ENCODE results near the gene DCLRE1A. TPM values are rescaled to one million over a fixed set of nuclear protein-coding genes. Genes with fewer than 3 reads are reported as not detected.
"Not testable (repeated sequence)": the region's sequence is repeated elsewhere in the genome, so short reads cannot be mapped to it uniquely, and the experiment has no call there.

Gene DCLRE1A
- total and polyA plus RNA-seq, 4 experiments from 2014 or later = 3.3 to 5.3 (median 4.6) TPM

GRCh38 chr10:113843972-113844485 is 9.9 kb downstream of the DCLRE1A start:
- Histone ChIP-seq H3K9me3 (ENCODE audit: control insufficient read depth in 1 of 2, low read length in 2 of 2) (no peaks in the 10 kb centered on the region), H3K4me3 (ENCODE audit: low read length in 2 of 2) (no peak overlapping the region), H3K27ac (ENCODE audit: low read depth, low read length) (no peak overlapping the region), H3K36me3 (ENCODE audit: insufficient read depth, low read length) (no peaks in the 10 kb centered on the region), H3K27me3 (ENCODE audit: insufficient read depth, low read length) (no peaks in the 10 kb centered on the region), H3K4me1 (ENCODE audit: insufficient read depth, low read length) (no peaks in the 10 kb centered on the region)
- peaks cover 23 to 32% of the 10 kb centered on the region in 2 donors for H3K36me3 Mint-ChIP-seq
- peaks cover 4 to 11% (median 8%) of the 10 kb centered on the region in 4 donors for H3K4me1 Mint-ChIP-seq
- H3K9me3 Mint-ChIP-seq = no peaks in the 10 kb centered on the region
- intact Hi-C loops (cut with micrococcal nuclease) = no loop called here
- ChIA-PET POLR2A (ENCODE audit: partially characterized antibody) (interaction anchor here (1.5 kb wide), 1 partner anchor 10 kb away, joined by 6 read pairs; the partner anchor contains the start of genes DCLRE1A and NHLRC2), CTCF (ENCODE audit: partially characterized antibody) (no interaction called here)
- H3K4me3 Mint-ChIP-seq = no peak overlapping the region
- H3K27ac Mint-ChIP-seq = no peak overlapping the region
- no peaks in the 10 kb centered on the region for H3K27me3 Mint-ChIP-seq
- DNase-seq = no peak

DNA sequence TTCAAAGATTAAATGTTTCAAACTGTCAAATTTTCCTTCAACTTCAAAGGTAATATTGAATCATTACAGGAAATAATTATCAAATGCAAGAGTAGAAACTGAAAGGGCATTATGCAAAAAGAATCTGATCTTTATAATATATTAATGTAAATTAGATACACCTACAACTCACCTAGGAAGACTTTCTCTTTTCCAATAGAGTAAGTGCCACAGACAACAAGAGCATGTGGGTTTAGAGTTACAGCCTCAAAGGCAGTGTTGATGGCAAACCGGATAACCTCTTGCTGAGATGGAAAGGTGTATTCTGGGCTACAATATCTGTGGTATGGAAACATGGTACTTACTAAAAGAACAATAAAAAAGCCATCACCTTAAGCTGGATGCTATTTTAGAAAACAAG is 11.7 kb downstream of the DCLRE1A start:
- no peaks in the 10 kb centered on the region for H3K9me3 ChIP-seq (ENCODE audit: control insufficient read depth in 1 of 2, low read length in 2 of 2)
- no peaks in the 10 kb centered on the region for H3K4me1 ChIP-seq (ENCODE audit: insufficient read depth, low read length)
- Mint-ChIP-seq H3K27me3 (no peaks in the 10 kb centered on the region), H3K36me3 (peaks cover 27 to 31% of the 10 kb centered on the region in 2 donors), H3K4me3 (no peak overlapping the region), H3K27ac (no peak overlapping the region), H3K9me3 (no peaks in the 10 kb centered on the region), H3K4me1 (peaks cover 0 to 4% (median under 1%) of the 10 kb centered on the region in 4 donors)
- ChIA-PET CTCF (ENCODE audit: partially characterized antibody) (no interaction called here), POLR2A (ENCODE audit: partially characterized antibody) (no interaction called here)
- no peak overlapping the region for H3K27ac ChIP-seq (ENCODE audit: low read depth, low read length)
- intact Hi-C loops (cut with micrococcal nuclease) = no loop called here
- no peaks in the 10 kb centered on the region for H3K36me3 ChIP-seq (ENCODE audit: insufficient read depth, low read length)
- no peak overlapping the region for H3K4me3 ChIP-seq (ENCODE audit: low read length in 2 of 2)
- H3K27me3 ChIP-seq (ENCODE audit: insufficient read depth, low read length) = no peaks in the 10 kb centered on the region
- DNase-seq = no peak

DNA sequence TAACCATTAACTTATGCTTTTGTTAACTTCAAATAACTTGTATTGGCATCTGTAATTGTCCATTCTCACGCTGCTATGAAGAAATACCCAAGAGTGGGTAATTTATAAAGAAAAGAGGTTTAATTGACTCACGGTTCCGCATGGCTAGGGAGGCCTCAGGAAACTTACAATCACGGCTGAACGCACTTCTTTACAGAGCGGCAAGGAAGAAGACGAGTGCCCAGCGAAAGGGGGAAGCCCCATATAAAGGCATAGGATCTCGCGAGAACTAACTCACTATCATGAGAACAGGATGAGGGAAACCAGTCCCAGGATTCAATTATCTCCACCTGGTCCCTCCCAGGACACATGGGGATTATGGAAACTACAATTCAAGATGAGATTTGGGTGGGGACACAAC is 25.3 kb downstream of the DCLRE1A start:
- H3K9me3 Mint-ChIP-seq; CTCF ChIA-PET (ENCODE audit: partially characterized antibody); H3K27me3 Mint-ChIP-seq; H3K4me3 ChIP-seq (ENCODE audit: low read length in 2 of 2); H3K27ac ChIP-seq (ENCODE audit: low read depth, low read length); DNase-seq; H3K9me3 ChIP-seq (ENCODE audit: control insufficient read depth in 1 of 2, low read length in 2 of 2); H3K4me1 ChIP-seq (ENCODE audit: insufficient read depth, low read length); H3K27ac Mint-ChIP-seq; H3K4me3 Mint-ChIP-seq; H3K36me3 Mint-ChIP-seq; POLR2A ChIA-PET (ENCODE audit: partially characterized antibody); H3K27me3 ChIP-seq (ENCODE audit: insufficient read depth, low read length); H3K4me1 Mint-ChIP-seq; H3K36me3 ChIP-seq (ENCODE audit: insufficient read depth, low read length); intact Hi-C loops (cut with micrococcal nuclease): not testable (repeated sequence)

DNA sequence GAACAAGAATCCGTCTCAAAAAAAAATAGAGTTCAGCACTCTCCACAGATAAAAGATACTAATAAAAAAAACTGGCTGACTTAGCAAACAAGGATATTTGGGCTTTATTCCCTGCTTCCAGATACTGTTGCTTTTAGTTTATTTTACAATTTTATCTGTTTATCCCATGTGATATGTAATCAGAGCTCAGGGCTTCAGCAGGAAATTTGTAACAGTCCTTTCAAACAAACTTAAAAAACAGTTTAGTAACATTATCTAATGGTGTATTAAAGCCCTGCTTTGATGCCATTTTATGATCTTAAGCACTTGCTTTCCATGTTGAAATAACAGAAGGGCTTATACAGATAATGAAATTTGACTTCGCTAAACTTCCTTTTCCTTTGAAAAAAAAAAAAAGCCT is 28.1 kb downstream of the DCLRE1A start:
- intact Hi-C loops (cut with micrococcal nuclease) = no loop called here
- no peaks in the 10 kb centered on the region for H3K4me1 ChIP-seq (ENCODE audit: insufficient read depth, low read length)
- no peaks in the 10 kb centered on the region for H3K9me3 ChIP-seq (ENCODE audit: control insufficient read depth in 1 of 2, low read length in 2 of 2)
- ChIA-PET POLR2A (ENCODE audit: partially characterized antibody) (no interaction called here), CTCF (ENCODE audit: partially characterized antibody) (no interaction called here)
- H3K36me3 ChIP-seq (ENCODE audit: insufficient read depth, low read length) = no peaks in the 10 kb centered on the region
- Mint-ChIP-seq H3K4me3 (no peak overlapping the region), H3K27me3 (peaks cover 4 to 7% of the 10 kb centered on the region in 2 donors), H3K27ac (no peak overlapping the region), H3K9me3 (no peaks in the 10 kb centered on the region), H3K36me3 (no peaks in the 10 kb centered on the region), H3K4me1 (no peaks in the 10 kb centered on the region)
- H3K4me3 ChIP-seq (ENCODE audit: low read length in 2 of 2) = no peak overlapping the region
- no peak overlapping the region for H3K27ac ChIP-seq (ENCODE audit: low read depth, low read length)
- DNase-seq = no peak
- no peaks in the 10 kb centered on the region for H3K27me3 ChIP-seq (ENCODE audit: insufficient read depth, low read length)

GRCh38 chr10:113823389-113823788 is 30.5 kb downstream of the DCLRE1A start:
- H3K27me3 Mint-ChIP-seq = peaks cover 4% of the 10 kb centered on the region in 2 donors

GRCh38 chr10:113822174-113822573 is 31.7 kb downstream of the DCLRE1A start:
- no peak for DNase-seq
- H3K36me3 Mint-ChIP-seq = no peaks in the 10 kb centered on the region
- Histone ChIP-seq H3K4me1 (ENCODE audit: insufficient read depth, low read length) (no peaks in the 10 kb centered on the region), H3K9me3 (ENCODE audit: control insufficient read depth in 1 of 2, low read length in 2 of 2) (no peaks in the 10 kb centered on the region), H3K36me3 (ENCODE audit: insufficient read depth, low read length) (no peaks in the 10 kb centered on the region), H3K27ac (ENCODE audit: low read depth, low read length) (no peak overlapping the region), H3K27me3 (ENCODE audit: insufficient read depth, low read length) (no peaks in the 10 kb centered on the region), H3K4me3 (ENCODE audit: low read length in 2 of 2) (no peak overlapping the region)
- CTCF ChIA-PET (ENCODE audit: partially characterized antibody) = interaction anchor here (1.2 to 1.5 kb wide), 2 partner anchors 12 to 118 kb away, joined by 3 read pairs; no protein-coding TSS in a partner anchor
- POLR2A ChIA-PET (ENCODE audit: partially characterized antibody) = no interaction called here
- intact Hi-C loops (cut with micrococcal nuclease) = no loop called here
- no peaks in the 10 kb centered on the region for H3K4me1 Mint-ChIP-seq
- no peak overlapping the region for H3K4me3 Mint-ChIP-seq
- no peak overlapping the region for H3K27ac Mint-ChIP-seq
- peaks cover 4% of the 10 kb centered on the region in 2 donors for H3K27me3 Mint-ChIP-seq
- H3K9me3 Mint-ChIP-seq = peaks cover 0 to 2% (median 0%) of the 10 kb centered on the region in 8 donors

More at GRCh38 chr10:113823389-113823788, 30.5 kb downstream of the DCLRE1A start:
- DNase-seq = no peak
- Mint-ChIP-seq H3K27ac (no peak overlapping the region), H3K36me3 (no peaks in the 10 kb centered on the region), H3K4me3 (no peak overlapping the region), H3K9me3 (no peaks in the 10 kb centered on the region), H3K4me1 (no peaks in the 10 kb centered on the region)
- Histone ChIP-seq H3K4me1 (ENCODE audit: insufficient read depth, low read length) (no peaks in the 10 kb centered on the region), H3K9me3 (ENCODE audit: control insufficient read depth in 1 of 2, low read length in 2 of 2) (no peaks in the 10 kb centered on the region), H3K36me3 (ENCODE audit: insufficient read depth, low read length) (no peaks in the 10 kb centered on the region), H3K27ac (ENCODE audit: low read depth, low read length) (no peak overlapping the region), H3K4me3 (ENCODE audit: low read length in 2 of 2) (no peak overlapping the region), H3K27me3 (ENCODE audit: insufficient read depth, low read length) (no peaks in the 10 kb centered on the region)
- POLR2A ChIA-PET (ENCODE audit: partially characterized antibody) = no interaction called here
- intact Hi-C loops (cut with micrococcal nuclease) = no loop called here
- CTCF ChIA-PET (ENCODE audit: partially characterized antibody) = no interaction called here

DNA sequence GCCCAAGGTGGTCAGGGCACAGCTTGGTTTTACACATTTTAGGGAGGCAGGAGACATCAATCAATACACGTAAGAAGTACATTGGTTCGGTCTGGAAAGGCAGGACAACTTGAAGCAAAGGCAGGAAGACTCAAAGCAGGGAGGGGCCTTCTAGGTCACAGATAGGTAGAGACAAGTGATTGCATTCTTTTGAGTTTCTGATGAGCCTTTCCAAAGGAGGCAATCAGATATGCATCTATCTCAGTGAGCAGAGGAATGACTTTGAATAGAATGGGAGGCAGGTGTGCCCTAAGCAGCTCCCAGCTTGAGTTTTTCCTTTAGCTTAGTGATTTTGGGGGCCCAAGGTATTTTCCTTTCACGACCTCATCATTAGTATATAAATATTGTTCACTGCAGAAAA is 32.6 kb downstream of the DCLRE1A start:
- intact Hi-C loops (cut with micrococcal nuclease); H3K4me1 Mint-ChIP-seq; H3K9me3 ChIP-seq (ENCODE audit: control insufficient read depth in 1 of 2, low read length in 2 of 2); H3K27me3 Mint-ChIP-seq; H3K27ac Mint-ChIP-seq; H3K9me3 Mint-ChIP-seq; H3K4me3 Mint-ChIP-seq; POLR2A ChIA-PET (ENCODE audit: partially characterized antibody); H3K27ac ChIP-seq (ENCODE audit: low read depth, low read length); H3K36me3 ChIP-seq (ENCODE audit: insufficient read depth, low read length); H3K27me3 ChIP-seq (ENCODE audit: insufficient read depth, low read length); DNase-seq; H3K4me1 ChIP-seq (ENCODE audit: insufficient read depth, low read length); H3K4me3 ChIP-seq (ENCODE audit: low read length in 2 of 2); H3K36me3 Mint-ChIP-seq: not testable (repeated sequence)
- CTCF ChIA-PET (ENCODE audit: partially characterized antibody) = interaction anchor here (1.2 to 1.5 kb wide), 2 partner anchors 13 to 117 kb away, joined by 3 read pairs; no protein-coding TSS in a partner anchor

GRCh38 chr10:113820507-113820906 is 33.4 kb downstream of the DCLRE1A start:
- Mint-ChIP-seq H3K27me3 (peaks cover 0 to 4% of the 10 kb centered on the region in 2 donors), H3K27ac (no peak overlapping the region), H3K9me3 (peaks cover 0 to 2% (median 0%) of the 10 kb centered on the region in 8 donors), H3K4me1 (no peaks in the 10 kb centered on the region), H3K36me3 (no peaks in the 10 kb centered on the region), H3K4me3 (no peak overlapping the region)
- H3K4me1 ChIP-seq (ENCODE audit: insufficient read depth, low read length) = no peaks in the 10 kb centered on the region
- no peak overlapping the region for H3K27ac ChIP-seq (ENCODE audit: low read depth, low read length)
- no peaks in the 10 kb centered on the region for H3K27me3 ChIP-seq (ENCODE audit: insufficient read depth, low read length)
- DNase-seq = no peak
- ChIA-PET CTCF (ENCODE audit: partially characterized antibody) (no interaction called here), POLR2A (ENCODE audit: partially characterized antibody) (no interaction called here)
- H3K9me3 ChIP-seq (ENCODE audit: control insufficient read depth in 1 of 2, low read length in 2 of 2) = no peaks in the 10 kb centered on the region
- H3K4me3 ChIP-seq (ENCODE audit: low read length in 2 of 2) = no peak overlapping the region
- no peaks in the 10 kb centered on the region for H3K36me3 ChIP-seq (ENCODE audit: insufficient read depth, low read length)
- intact Hi-C loops (cut with micrococcal nuclease) = no loop called here

All from CD4-positive, alpha-beta memory T cell (primary cell).